Astrocyte of the spinal cord (primary cell): ENCODE measurements around the gene KDM4C.
A peak's percentile ranks its signal among the peaks of the same experiment; 100 is the strongest.

Experiments
- DNase-seq: peaks from one replicate; pipeline ENCODE4 v3.0.0; 2011; ENCODE audit warnings: low read depth, low spot score
- H3K4me3 ChIP-seq: 2 replicates; pipeline ENCODE4 v1.5.1; 2011; ENCODE audit warnings: low read depth, mild to moderate bottlenecking, low read length, moderate library complexity
- CTCF ChIP-seq: IDR thresholded peaks from 2 replicates; pipeline ENCODE4 v1.5.1; 2012; ENCODE audit warnings: low read depth, mild to moderate bottlenecking, low read length, inconsistent platforms
- in situ Hi-C: cut with HindIII; loops from 2 replicates; pipeline ENCODE4 v1.10.0; 2017; ENCODE audit warnings: low sequenced_read_pairs

The KDM4C gene

GRCh38 chr9:7163932-7164331 is 406.2 kb downstream of the KDM4C start:
- TF ChIP-seq CTCF: no peak
- no peak for DNase-seq
- in situ Hi-C loops: no loop called here
- no peak overlapping the region for H3K4me3 ChIP-seq

- no peak for DNase-seq
- TF ChIP-seq CTCF: no peak
- H3K4me3 ChIP-seq: no peak overlapping the region
- in situ Hi-C loops: no loop called here
Observed at GRCh38 chr9:7164440-7165330, 406.9 kb downstream of the KDM4C start.

- in situ Hi-C loops: no loop called here
- DNase-seq: no peak
- TF ChIP-seq CTCF: no peak
- H3K4me3 ChIP-seq: no peak overlapping the region
Observed at GRCh38 chr9:7165331-7165975, 407.7 kb downstream of the KDM4C start.

GRCh38 chr9:7166074-7166473 is 408.3 kb downstream of the KDM4C start:
- TF ChIP-seq CTCF: no peak
- no peak overlapping the region for H3K4me3 ChIP-seq
- in situ Hi-C loops: no loop called here
- DNase-seq: no peak

- peak; percentile 46 for DNase-seq
- in situ Hi-C loops: no loop called here
- TF ChIP-seq CTCF: no peak
- H3K4me3 ChIP-seq: no peak overlapping the region
Observed at GRCh38 chr9:7169717-7170389, 412.1 kb downstream of the KDM4C start.

- no peak for DNase-seq
- no peak overlapping the region for H3K4me3 ChIP-seq
- no peak for TF ChIP-seq CTCF
- in situ Hi-C loops: no loop called here
Observed at GRCh38 chr9:7171396-7172153, 413.8 kb downstream of the KDM4C start.
